HepG2 (cell line): ENCODE data around the gene NDUFB6. TPM values are rescaled to one million over a fixed set of nuclear protein-coding genes. Genes with fewer than 3 reads are reported as not detected.

ENCODE experiments used
- ERF ChIP-seq: IDR thresholded peaks from 2 replicates; pipeline ENCODE4 v1.6.1; 2018; ENCODE audit warnings: missing biosample characterization, missing genetic modification reagents
- FLYWCH1 ChIP-seq: sonication (generic); formaldehyde crosslinking; IDR thresholded peaks from 2 replicates; pipeline ENCODE4 v1.8.1; 2023; ENCODE audit warnings: mild to moderate bottlenecking, missing genetic modification reagents
- HDAC2 ChIP-seq: sonication (generic); formaldehyde crosslinking; IDR thresholded peaks from 2 replicates; pipeline ENCODE4 v1.4.0; 2020; ENCODE audit warnings: missing genetic modification reagents
- HOXA9 ChIP-seq: sonication (generic); formaldehyde crosslinking; IDR thresholded peaks from 2 replicates; pipeline ENCODE4 v1.8.1; 2022; ENCODE audit warnings: missing genetic modification reagents, mild to moderate bottlenecking, moderate library complexity, borderline replicate concordance
- MEIS2 ChIP-seq: sonication (generic); formaldehyde crosslinking; IDR thresholded peaks from 2 replicates; pipeline ENCODE4 v1.9.0; 2021; ENCODE audit warnings: mild to moderate bottlenecking, missing genetic modification reagents
- NCOA1 ChIP-seq: sonication (generic); formaldehyde crosslinking; IDR thresholded peaks from 2 replicates; pipeline ENCODE4 v1.9.0; 2021; ENCODE audit warnings: missing genetic modification reagents
- NFE2 ChIP-seq: sonication (generic); formaldehyde crosslinking; IDR thresholded peaks from 2 replicates; pipeline ENCODE4 v1.4.0; 2020; ENCODE audit warnings: missing genetic modification reagents
- NFYC ChIP-seq: IDR thresholded peaks from 2 replicates; pipeline ENCODE4 v1.6.1; 2016; ENCODE audit warnings: missing genetic modification reagents, missing compliant biosample characterization
- POLR2G ChIP-seq: fragments of 200-400 bp; formaldehyde crosslinking; IDR thresholded peaks from 2 replicates; pipeline ENCODE4 v1.6.1; 2018; ENCODE audit warnings: mild to moderate bottlenecking, low read depth, low read length, moderate library complexity
- PTBP1 ChIP-seq: fragments of 200-400 bp; formaldehyde crosslinking; IDR thresholded peaks from 2 replicates; pipeline ENCODE4 v1.6.1; 2018; ENCODE audit warnings: low read length, low read depth; ENCODE audit not compliant: poor library complexity, severe bottlenecking
- SIN3B ChIP-seq: fragments of 150-350 bp; IDR thresholded peaks from 2 replicates; pipeline ENCODE4 v1.6.1; 2014; ENCODE audit warnings: low read length
- TCF12 ChIP-seq, 2 experiments: fragments of 450-650 bp in 1 of 2; sonication (generic) in 1 of 2; formaldehyde crosslinking in 1 of 2; IDR thresholded peaks; 2 replicates each; pipeline versions ENCODE4 v1.6.1 to v1.8.0; 2017 to 2022; ENCODE audit warnings: antibody characterized with exemption in 1 of 2, mild to moderate bottlenecking in 1 of 2, missing genetic modification reagents in 1 of 2, moderate library complexity in 1 of 2
- ZBTB1 ChIP-seq: sonication (generic); formaldehyde crosslinking; IDR thresholded peaks from 2 replicates; pipeline ENCODE4 v1.4.0; 2020; ENCODE audit warnings: missing genetic modification reagents, borderline replicate concordance
- ZC3H13 ChIP-seq: sonication (generic); formaldehyde crosslinking; IDR thresholded peaks from 2 replicates; pipeline ENCODE4 v1.8.1; 2023; ENCODE audit warnings: mild to moderate bottlenecking, missing genetic modification reagents, moderate library complexity
- ZKSCAN8 ChIP-seq: IDR thresholded peaks from 2 replicates; pipeline ENCODE4 v1.6.1; 2016; ENCODE audit warnings: borderline replicate concordance, missing genetic modification reagents, missing compliant biosample characterization
- ZNF235 ChIP-seq: sonication (generic); formaldehyde crosslinking; IDR thresholded peaks from 2 replicates; pipeline ENCODE4 v1.8.1; 2023; ENCODE audit warnings: mild to moderate bottlenecking, missing genetic modification reagents, borderline replicate concordance
- ZNF510 ChIP-seq: sonication (generic); formaldehyde crosslinking; IDR thresholded peaks from 2 replicates; pipeline ENCODE4 v1.4.0; 2020; ENCODE audit warnings: low read depth, mild to moderate bottlenecking, missing genetic modification reagents
- ZNF605 ChIP-seq: sonication (generic); formaldehyde crosslinking; IDR thresholded peaks from 2 replicates; pipeline ENCODE4 v1.8.0; 2022; ENCODE audit warnings: mild to moderate bottlenecking, missing genetic modification reagents
- ZNF773 ChIP-seq: sonication (generic); formaldehyde crosslinking; IDR thresholded peaks from 2 replicates; pipeline ENCODE4 v1.4.0; 2020; ENCODE audit warnings: missing genetic modification reagents, borderline replicate concordance
- polyA plus RNA-seq, 8 experiments: library from polyadenylated mRNA; depleted of rRNA in 3 of 8; stranded (reverse) in 7 of 8; unstranded in 1 of 8; fragments of >200 nt; fragmentation: Illumina TruSeq in 4 of 8; extraction: Trizol in 4 of 8; gene quantifications; 2 replicates each; pipeline versions ENCODE4 v1.2.1 to v1.2.3, GENCODE V29; 2011 to 2016; ENCODE audit warnings: low read depth in 4 of 8, missing spikeins in 1 of 8, mixed read lengths in 1 of 8; ENCODE audit not compliant: insufficient read depth in 1 of 8
- total RNA-seq, 5 experiments: library from RNA; depleted of rRNA; stranded (reverse); fragments of >200 nt; fragmentation: Illumina TruSeq; extraction: Trizol; gene quantifications; 2 replicates each; pipeline ENCODE4 v1.2.3, GENCODE V29; 2016; ENCODE audit warnings: low read depth in 1 of 5
- TF ChIP-seq, protein P1 (sequence below): sonication (generic); formaldehyde crosslinking; IDR thresholded peaks from 2 replicates; pipeline ENCODE4 v1.4.0; 2020; ENCODE audit warnings: mild to moderate bottlenecking, missing genetic modification reagents, borderline replicate concordance
- TF ChIP-seq, protein P2 (sequence below): sonication (generic); formaldehyde crosslinking; IDR thresholded peaks from 2 replicates; pipeline ENCODE4 v1.4.0; 2020; ENCODE audit warnings: low read depth, mild to moderate bottlenecking, missing genetic modification reagents
- TF ChIP-seq, protein P3 (sequence below): IDR thresholded peaks from 2 replicates; pipeline ENCODE4 v1.6.1; 2016; ENCODE audit warnings: missing genetic modification reagents, missing compliant biosample characterization
- TF ChIP-seq, protein P4 (sequence below): sonication (generic); formaldehyde crosslinking; IDR thresholded peaks from 2 replicates; pipeline ENCODE4 v1.8.0; 2022; ENCODE audit warnings: missing genetic modification reagents, mild to moderate bottlenecking, inconsistent platforms, borderline replicate concordance

NDUFB6 gene
- total and polyA plus RNA-seq, 2 of the 13 experiments (the other 11 are each of a cell fraction or from before 2014, with no cell fraction given) = 31.2 to 81.9 TPM

DNA sequence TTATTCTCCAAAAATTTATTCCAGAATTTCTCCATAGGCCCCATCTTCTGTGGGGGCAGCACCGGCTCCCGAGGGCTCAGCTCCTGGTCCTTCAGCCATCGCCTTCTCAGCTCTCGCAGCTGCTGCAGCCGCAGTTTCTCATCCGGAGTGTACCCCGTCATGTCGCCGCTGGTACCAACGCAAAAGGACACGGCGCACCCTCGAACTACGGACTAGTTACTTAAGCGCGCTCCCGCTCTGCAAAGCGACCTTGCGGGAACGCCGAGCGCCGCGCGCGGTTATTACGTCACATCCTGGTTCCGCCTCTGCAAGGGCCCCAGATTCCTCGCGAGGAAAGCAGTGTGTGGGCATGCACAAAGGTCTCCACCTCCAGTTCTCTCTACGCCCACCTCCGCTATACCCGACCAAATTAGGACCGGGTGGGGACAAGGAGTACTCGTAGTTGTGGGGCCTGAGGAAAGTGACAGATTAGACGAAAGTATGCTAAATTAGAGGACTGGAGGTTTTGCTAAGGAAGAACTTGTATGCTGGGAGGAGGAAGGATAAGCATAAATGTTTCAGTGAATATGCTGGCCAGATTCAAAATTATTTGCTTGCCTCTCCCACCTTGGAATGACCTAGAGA lies at the start of gene NDUFB6 (continued):
- TF ChIP-seq NFYC (peak; percentile 47; the same call in 1 of the 2 replicates), NFE2 (no peak), ZNF605 (CRISPR knock-in tag) (peak; percentile 93), MEIS2 (CRISPR knock-in tag) (no peak), ZNF235 (no peak), TCF12 (IDR thresholded peaks at IDR 0.05) (no peak), TCF12 (CRISPR knock-in tag; IDR thresholded peaks at IDR 0.05) (no peak), ZNF510 (CRISPR knock-in tag) (peak; percentile 83; the same call in 1 of the 2 replicates), PTBP1 (no peak), ZKSCAN8 (CRISPR knock-in tag) (peak; percentile 33; the same call in 1 of the 2 replicates), POLR2G (peak; percentile 94), FLYWCH1 (CRISPR knock-in tag) (no peak), ERF (CRISPR knock-in tag) (peak; percentile 82), NCOA1 (CRISPR knock-in tag) (no peak), ZNF773 (no peak), HOXA9 (CRISPR knock-in tag) (no peak), HDAC2 (peak; percentile 76), ZBTB1 (no peak), ZC3H13 (CRISPR knock-in tag) (peak; percentile 72; the same call in 1 of the 2 replicates), SIN3B (peak; percentile 90)
- TF ChIP-seq, protein P1, sequence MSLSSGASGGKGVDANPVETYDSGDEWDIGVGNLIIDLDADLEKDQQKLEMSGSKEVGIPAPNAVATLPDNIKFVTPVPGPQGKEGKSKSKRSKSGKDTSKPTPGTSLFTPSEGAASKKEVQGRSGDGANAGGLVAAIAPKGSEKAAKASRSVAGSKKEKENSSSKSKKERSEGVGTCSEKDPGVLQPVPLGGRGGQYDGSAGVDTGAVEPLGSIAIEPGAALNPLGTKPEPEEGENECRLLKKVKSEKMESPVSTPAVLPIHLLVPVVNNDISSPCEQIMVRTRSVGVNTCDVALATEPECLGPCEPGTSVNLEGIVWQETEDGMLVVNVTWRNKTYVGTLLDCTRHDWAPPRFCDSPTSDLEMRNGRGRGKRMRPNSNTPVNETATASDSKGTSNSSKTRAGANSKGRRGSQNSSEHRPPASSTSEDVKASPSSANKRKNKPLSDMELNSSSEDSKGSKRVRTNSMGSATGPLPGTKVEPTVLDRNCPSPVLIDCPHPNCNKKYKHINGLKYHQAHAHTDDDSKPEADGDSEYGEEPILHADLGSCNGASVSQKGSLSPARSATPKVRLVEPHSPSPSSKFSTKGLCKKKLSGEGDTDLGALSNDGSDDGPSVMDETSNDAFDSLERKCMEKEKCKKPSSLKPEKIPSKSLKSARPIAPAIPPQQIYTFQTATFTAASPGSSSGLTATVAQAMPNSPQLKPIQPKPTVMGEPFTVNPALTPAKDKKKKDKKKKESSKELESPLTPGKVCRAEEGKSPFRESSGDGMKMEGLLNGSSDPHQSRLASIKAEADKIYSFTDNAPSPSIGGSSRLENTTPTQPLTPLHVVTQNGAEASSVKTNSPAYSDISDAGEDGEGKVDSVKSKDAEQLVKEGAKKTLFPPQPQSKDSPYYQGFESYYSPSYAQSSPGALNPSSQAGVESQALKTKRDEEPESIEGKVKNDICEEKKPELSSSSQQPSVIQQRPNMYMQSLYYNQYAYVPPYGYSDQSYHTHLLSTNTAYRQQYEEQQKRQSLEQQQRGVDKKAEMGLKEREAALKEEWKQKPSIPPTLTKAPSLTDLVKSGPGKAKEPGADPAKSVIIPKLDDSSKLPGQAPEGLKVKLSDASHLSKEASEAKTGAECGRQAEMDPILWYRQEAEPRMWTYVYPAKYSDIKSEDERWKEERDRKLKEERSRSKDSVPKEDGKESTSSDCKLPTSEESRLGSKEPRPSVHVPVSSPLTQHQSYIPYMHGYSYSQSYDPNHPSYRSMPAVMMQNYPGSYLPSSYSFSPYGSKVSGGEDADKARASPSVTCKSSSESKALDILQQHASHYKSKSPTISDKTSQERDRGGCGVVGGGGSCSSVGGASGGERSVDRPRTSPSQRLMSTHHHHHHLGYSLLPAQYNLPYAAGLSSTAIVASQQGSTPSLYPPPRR (CRISPR knock-in tag) = peak; percentile 63; the same call in 1 of the 2 replicates
- TF ChIP-seq, protein P2, sequence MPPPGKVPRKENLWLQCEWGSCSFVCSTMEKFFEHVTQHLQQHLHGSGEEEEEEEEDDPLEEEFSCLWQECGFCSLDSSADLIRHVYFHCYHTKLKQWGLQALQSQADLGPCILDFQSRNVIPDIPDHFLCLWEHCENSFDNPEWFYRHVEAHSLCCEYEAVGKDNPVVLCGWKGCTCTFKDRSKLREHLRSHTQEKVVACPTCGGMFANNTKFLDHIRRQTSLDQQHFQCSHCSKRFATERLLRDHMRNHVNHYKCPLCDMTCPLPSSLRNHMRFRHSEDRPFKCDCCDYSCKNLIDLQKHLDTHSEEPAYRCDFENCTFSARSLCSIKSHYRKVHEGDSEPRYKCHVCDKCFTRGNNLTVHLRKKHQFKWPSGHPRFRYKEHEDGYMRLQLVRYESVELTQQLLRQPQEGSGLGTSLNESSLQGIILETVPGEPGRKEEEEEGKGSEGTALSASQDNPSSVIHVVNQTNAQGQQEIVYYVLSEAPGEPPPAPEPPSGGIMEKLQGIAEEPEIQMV (CRISPR knock-in tag) = no peak; the same call in 1 of the 2 replicates
- TF ChIP-seq, protein P3, sequence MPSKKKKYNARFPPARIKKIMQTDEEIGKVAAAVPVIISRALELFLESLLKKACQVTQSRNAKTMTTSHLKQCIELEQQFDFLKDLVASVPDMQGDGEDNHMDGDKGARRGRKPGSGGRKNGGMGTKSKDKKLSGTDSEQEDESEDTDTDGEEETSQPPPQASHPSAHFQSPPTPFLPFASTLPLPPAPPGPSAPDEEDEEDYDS = peak; percentile 68; the same call in 1 of the 2 replicates
- TF ChIP-seq, protein P4, sequence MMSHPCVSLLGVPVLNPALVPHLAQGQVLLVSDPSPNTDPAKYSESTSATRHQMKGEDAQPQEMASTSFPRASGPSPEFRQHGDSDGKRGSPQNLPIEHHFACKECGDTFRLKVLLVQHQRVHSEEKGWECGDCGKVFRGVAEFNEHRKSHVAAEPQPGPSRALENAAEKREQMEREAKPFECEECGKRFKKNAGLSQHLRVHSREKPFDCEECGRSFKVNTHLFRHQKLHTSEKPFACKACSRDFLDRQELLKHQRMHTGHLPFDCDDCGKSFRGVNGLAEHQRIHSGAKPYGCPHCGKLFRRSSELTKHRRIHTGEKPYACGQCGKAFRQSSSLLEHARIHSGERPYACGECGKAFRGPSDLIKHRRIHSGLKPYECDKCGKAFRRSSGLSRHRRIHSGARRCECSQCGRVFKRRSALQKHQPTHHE (CRISPR knock-in tag) = no peak
